ENCODE data around the gene CDH4.

Gene CDH4

GRCh38 chr20:61608275-61609085 lies 356.4 kb downstream of the CDH4 start:
- no peaks in the 10 kb centered on the region for H3K36me3 ChIP-seq (ENCODE audit: control insufficient read depth, insufficient read depth, low read length)
- H3K27me3 ChIP-seq (ENCODE audit: control insufficient read depth, insufficient read depth, low read length), result no peaks in the 10 kb centered on the region
- no peak overlapping the region for H3K9ac ChIP-seq (ENCODE audit: low read length)
- no peak overlapping the region for H3K27ac ChIP-seq (ENCODE audit: low read depth, low read length)
- no peak overlapping the region for H3K4me3 ChIP-seq (ENCODE audit: low read length)
- H3K4me1 ChIP-seq (ENCODE audit: control insufficient read depth, insufficient read depth, low read length), result no peaks in the 10 kb centered on the region

GRCh38 chr20:61609461-61609860 lies 357.4 kb downstream of the CDH4 start:
- H3K9ac ChIP-seq (ENCODE audit: low read length), result no peak overlapping the region
- no peak overlapping the region for H3K27ac ChIP-seq (ENCODE audit: low read depth, low read length)
- H3K4me1 ChIP-seq (ENCODE audit: control insufficient read depth, insufficient read depth, low read length), result no peaks in the 10 kb centered on the region
- H3K27me3 ChIP-seq (ENCODE audit: control insufficient read depth, insufficient read depth, low read length), result no peaks in the 10 kb centered on the region
- no peaks in the 10 kb centered on the region for H3K36me3 ChIP-seq (ENCODE audit: control insufficient read depth, insufficient read depth, low read length)
- H3K4me3 ChIP-seq (ENCODE audit: low read length), result no peak overlapping the region

DNA sequence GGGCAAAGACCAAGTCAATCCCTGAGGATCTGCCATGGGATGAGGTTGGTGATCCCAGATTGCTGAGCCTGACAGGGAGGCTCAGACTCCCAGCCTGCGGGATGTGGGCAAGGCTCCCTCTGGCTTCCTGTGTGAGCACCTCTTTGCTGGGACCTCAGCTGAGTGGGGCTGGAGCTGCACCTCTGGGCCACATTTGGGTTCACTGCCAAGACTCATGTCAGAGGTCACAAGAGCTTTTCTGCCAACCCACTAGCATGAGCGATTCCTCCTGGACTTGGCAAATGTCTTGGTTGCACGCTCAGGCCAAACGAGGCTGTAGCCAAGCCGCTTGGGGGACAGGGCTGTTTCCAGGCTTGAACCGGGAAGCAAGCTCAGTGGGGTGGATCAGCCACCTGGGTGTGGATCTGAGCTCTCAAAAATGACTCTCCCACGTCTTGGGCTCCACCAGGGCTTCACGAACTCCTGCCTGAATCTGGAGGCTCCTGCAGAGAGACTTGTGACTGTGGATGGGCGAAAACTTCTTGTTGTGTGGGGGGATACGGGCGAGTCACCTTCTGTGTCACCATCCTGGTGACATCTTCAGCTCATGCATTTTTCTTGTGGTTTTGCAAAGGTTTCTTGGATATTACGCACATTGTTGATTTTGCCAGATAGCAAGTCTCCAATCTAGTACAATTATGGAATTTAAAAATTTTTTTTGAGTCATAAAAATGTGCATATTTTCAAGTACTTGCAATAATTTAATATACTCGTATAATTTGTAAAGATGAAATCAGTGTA lies 359.5 kb downstream of the CDH4 start:
- Histone ChIP-seq H3K27me3 (ENCODE audit: control insufficient read depth, insufficient read depth, low read length) (no peaks in the 10 kb centered on the region), H3K36me3 (ENCODE audit: control insufficient read depth, insufficient read depth, low read length) (no peaks in the 10 kb centered on the region), H3K9ac (ENCODE audit: low read length) (no peak overlapping the region), H3K4me1 (ENCODE audit: control insufficient read depth, insufficient read depth, low read length) (no peaks in the 10 kb centered on the region), H3K4me3 (ENCODE audit: low read length) (no peak overlapping the region), H3K27ac (ENCODE audit: low read depth, low read length) (no peak overlapping the region)

- Histone ChIP-seq H3K4me3 (ENCODE audit: low read length) (no peak overlapping the region), H3K27ac (ENCODE audit: low read depth, low read length) (no peak overlapping the region), H3K9ac (ENCODE audit: low read length) (no peak overlapping the region), H3K4me1 (ENCODE audit: control insufficient read depth, insufficient read depth, low read length) (no peaks in the 10 kb centered on the region), H3K27me3 (ENCODE audit: control insufficient read depth, insufficient read depth, low read length) (no peaks in the 10 kb centered on the region), H3K36me3 (ENCODE audit: control insufficient read depth, insufficient read depth, low read length) (no peaks in the 10 kb centered on the region)
Measured at GRCh38 chr20:61613917-61614705, 362.1 kb downstream of the CDH4 start.

DNA sequence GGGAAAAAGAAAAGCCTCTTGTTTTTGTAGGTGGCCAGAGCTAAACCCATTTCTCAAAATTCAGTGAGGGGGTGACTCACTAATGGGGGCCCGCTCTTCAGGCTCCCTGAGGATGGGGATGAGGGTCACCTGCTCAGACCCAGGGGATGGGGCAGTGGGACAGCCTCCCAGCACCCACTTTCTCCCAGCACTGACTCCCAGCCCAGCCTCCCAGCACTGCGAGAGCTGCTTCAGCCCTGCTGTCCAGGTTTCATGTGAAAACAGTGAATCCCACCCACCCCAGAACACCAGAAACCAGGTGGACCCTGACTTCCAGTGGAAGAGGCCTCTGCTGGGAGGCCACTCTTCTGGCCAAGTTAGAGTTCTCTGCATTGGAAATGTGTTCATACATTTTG lies 362.6 kb downstream of the CDH4 start:
- H3K4me1 ChIP-seq (ENCODE audit: control insufficient read depth, insufficient read depth, low read length), result no peaks in the 10 kb centered on the region
- H3K9ac ChIP-seq (ENCODE audit: low read length), result no peak overlapping the region
- no peak overlapping the region for H3K27ac ChIP-seq (ENCODE audit: low read depth, low read length)
- no peak overlapping the region for H3K4me3 ChIP-seq (ENCODE audit: low read length)
- H3K36me3 ChIP-seq (ENCODE audit: control insufficient read depth, insufficient read depth, low read length), result no peaks in the 10 kb centered on the region
- no peaks in the 10 kb centered on the region for H3K27me3 ChIP-seq (ENCODE audit: control insufficient read depth, insufficient read depth, low read length)

DNA sequence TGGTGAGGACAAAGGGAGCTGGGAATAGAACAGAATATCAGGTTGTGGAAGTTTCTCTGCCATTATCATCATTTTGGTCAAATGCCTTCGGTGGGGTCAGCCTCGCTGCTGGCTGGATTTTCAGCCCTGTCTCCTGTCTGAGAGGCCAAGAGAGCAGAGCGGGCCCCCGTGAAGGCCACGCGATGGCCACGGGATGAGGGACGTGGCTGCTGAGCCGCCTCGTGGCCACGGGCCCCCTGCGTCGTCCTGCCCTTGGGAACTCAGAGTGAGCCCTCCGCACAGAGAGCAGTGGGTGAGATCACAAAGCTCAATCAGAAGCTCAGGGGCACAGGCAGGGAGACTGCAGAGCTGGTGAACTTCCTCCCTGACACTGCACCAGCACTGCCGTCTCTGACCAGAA lies 363.7 kb downstream of the CDH4 start:
- no peak overlapping the region for H3K27ac ChIP-seq (ENCODE audit: low read depth, low read length)
- no peaks in the 10 kb centered on the region for H3K36me3 ChIP-seq (ENCODE audit: control insufficient read depth, insufficient read depth, low read length)
- no peaks in the 10 kb centered on the region for H3K4me1 ChIP-seq (ENCODE audit: control insufficient read depth, insufficient read depth, low read length)
- H3K4me3 ChIP-seq (ENCODE audit: low read length), result no peak overlapping the region
- H3K27me3 ChIP-seq (ENCODE audit: control insufficient read depth, insufficient read depth, low read length), result no peaks in the 10 kb centered on the region
- no peak overlapping the region for H3K9ac ChIP-seq (ENCODE audit: low read length)

DNA sequence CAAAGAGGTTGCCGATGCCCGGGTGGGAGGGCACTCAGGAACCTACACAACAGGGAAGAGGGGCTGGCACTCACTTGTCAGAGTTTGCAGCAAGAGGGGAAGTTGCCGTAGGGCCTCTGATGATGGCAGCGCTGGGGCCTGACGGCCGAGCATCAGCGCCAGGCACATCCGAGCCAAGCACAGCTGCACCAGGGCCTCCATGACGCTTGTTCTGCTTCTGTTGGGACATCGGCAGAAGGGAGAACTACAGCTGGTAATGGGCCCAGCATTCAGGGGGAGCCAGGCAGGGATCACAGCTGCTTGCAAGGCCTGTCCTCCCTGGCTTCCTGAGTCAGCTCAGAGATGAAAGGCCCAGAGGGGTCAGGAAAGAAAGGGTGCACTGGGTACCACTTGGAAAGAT lies 367.7 kb downstream of the CDH4 start:
- H3K36me3 ChIP-seq (ENCODE audit: control insufficient read depth, insufficient read depth, low read length), result no peaks in the 10 kb centered on the region
- H3K4me3 ChIP-seq (ENCODE audit: low read length), result no peak overlapping the region
- no peak overlapping the region for H3K27ac ChIP-seq (ENCODE audit: low read depth, low read length)
- no peak overlapping the region for H3K9ac ChIP-seq (ENCODE audit: low read length)
- no peaks in the 10 kb centered on the region for H3K27me3 ChIP-seq (ENCODE audit: control insufficient read depth, insufficient read depth, low read length)
- H3K4me1 ChIP-seq (ENCODE audit: control insufficient read depth, insufficient read depth, low read length), result no peaks in the 10 kb centered on the region

DNA sequence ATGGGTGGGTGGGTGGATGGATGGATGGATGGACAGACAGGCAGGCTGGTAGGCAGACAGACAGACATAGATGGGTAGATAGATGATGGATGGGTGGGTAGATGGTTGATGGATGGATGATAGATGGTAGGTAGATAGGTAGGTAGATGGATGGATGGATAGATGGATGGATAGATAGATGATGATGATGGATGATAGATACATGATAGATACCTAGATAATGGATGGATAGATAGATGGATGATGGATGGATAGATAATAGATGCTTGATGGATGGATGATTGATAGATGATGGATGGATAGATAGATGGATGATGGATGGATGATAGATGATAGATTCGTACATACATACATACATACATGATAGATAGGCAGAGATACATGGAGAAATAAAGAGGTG lies 368.1 kb downstream of the CDH4 start:
- Histone ChIP-seq H3K9ac (ENCODE audit: low read length) (no peak overlapping the region), H3K4me3 (ENCODE audit: low read length) (no peak overlapping the region), H3K4me1 (ENCODE audit: control insufficient read depth, insufficient read depth, low read length) (no peaks in the 10 kb centered on the region), H3K27me3 (ENCODE audit: control insufficient read depth, insufficient read depth, low read length) (no peaks in the 10 kb centered on the region), H3K27ac (ENCODE audit: low read depth, low read length) (no peak overlapping the region), H3K36me3 (ENCODE audit: control insufficient read depth, insufficient read depth, low read length) (no peaks in the 10 kb centered on the region)

GRCh38 chr20:61621035-61621730 lies 369.1 kb downstream of the CDH4 start:
- Histone ChIP-seq H3K4me3 (ENCODE audit: low read length) (no peak overlapping the region), H3K4me1 (ENCODE audit: control insufficient read depth, insufficient read depth, low read length) (no peaks in the 10 kb centered on the region), H3K9ac (ENCODE audit: low read length) (no peak overlapping the region), H3K27me3 (ENCODE audit: control insufficient read depth, insufficient read depth, low read length) (no peaks in the 10 kb centered on the region), H3K36me3 (ENCODE audit: control insufficient read depth, insufficient read depth, low read length) (no peaks in the 10 kb centered on the region), H3K27ac (ENCODE audit: low read depth, low read length) (no peak overlapping the region)

GRCh38 chr20:61621852-61622251 lies 369.8 kb downstream of the CDH4 start:
- Histone ChIP-seq H3K36me3 (ENCODE audit: control insufficient read depth, insufficient read depth, low read length) (no peaks in the 10 kb centered on the region), H3K4me1 (ENCODE audit: control insufficient read depth, insufficient read depth, low read length) (no peaks in the 10 kb centered on the region), H3K27me3 (ENCODE audit: control insufficient read depth, insufficient read depth, low read length) (no peaks in the 10 kb centered on the region), H3K4me3 (ENCODE audit: low read length) (no peak overlapping the region), H3K27ac (ENCODE audit: low read depth, low read length) (no peak overlapping the region), H3K9ac (ENCODE audit: low read length) (no peak overlapping the region)

DNA sequence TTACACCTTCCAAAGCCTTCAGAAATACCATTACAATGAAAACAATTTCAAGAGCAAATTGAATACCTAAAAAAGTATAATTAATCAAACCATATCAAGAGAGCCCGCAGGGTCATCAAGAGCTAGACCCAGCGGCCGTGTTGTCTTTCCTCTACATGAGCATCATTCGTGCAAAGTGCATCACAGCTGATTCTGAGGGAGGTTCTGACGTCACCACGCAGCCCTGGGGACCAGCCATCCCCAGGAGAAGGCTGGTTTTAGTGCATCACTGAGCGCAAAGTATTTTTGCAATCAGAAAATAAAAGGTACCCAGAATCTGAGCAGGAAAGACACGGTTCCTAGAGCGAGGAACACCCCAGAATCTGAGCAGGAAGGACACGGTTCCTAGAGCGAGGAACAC lies 371.4 kb downstream of the CDH4 start:
- no peaks in the 10 kb centered on the region for H3K27me3 ChIP-seq (ENCODE audit: control insufficient read depth, insufficient read depth, low read length)
- no peaks in the 10 kb centered on the region for H3K4me1 ChIP-seq (ENCODE audit: control insufficient read depth, insufficient read depth, low read length)
- no peak overlapping the region for H3K9ac ChIP-seq (ENCODE audit: low read length)
- no peaks in the 10 kb centered on the region for H3K36me3 ChIP-seq (ENCODE audit: control insufficient read depth, insufficient read depth, low read length)
- no peak overlapping the region for H3K4me3 ChIP-seq (ENCODE audit: low read length)
- H3K27ac ChIP-seq (ENCODE audit: low read depth, low read length), result no peak overlapping the region

DNA sequence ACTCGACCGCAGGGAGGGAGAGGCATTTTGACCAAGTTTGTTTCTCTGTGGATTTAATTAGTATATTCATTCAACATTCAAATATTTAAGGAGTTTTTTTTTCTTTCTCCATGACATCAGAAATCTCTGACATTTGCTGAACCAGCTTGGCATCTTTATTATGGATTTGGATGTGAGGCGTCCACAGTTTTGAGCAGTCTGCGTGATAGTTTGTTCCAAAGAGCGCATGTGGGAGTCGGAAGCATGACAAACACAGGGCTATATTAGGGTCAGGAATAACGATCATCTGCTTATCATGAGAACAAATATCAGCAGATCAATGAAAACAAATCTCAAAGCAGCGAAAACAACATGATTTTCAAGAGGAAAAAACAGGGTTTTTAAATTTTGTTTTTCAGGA lies 373.2 kb downstream of the CDH4 start:
- Histone ChIP-seq H3K27ac (ENCODE audit: low read depth, low read length) (no peak overlapping the region), H3K36me3 (ENCODE audit: control insufficient read depth, insufficient read depth, low read length) (no peaks in the 10 kb centered on the region), H3K27me3 (ENCODE audit: control insufficient read depth, insufficient read depth, low read length) (no peaks in the 10 kb centered on the region), H3K9ac (ENCODE audit: low read length) (no peak overlapping the region), H3K4me1 (ENCODE audit: control insufficient read depth, insufficient read depth, low read length) (no peaks in the 10 kb centered on the region), H3K4me3 (ENCODE audit: low read length) (no peak overlapping the region)
